K562 (cell line): ENCODE data around the gene KCNK3.

ENCODE experiments used
- EZH2 ChIP-seq: IDR thresholded peaks from 2 replicates; pipeline ENCODE4 v1.6.1; 2012; ENCODE audit warnings: low read depth, mild to moderate bottlenecking, inconsistent platforms, low read length, borderline replicate concordance
- LEF1 ChIP-seq: fragments of 450-650 bp; IDR thresholded peaks from 2 replicates; pipeline ENCODE4 v1.6.1; 2016; ENCODE audit warnings: mild to moderate bottlenecking
- POLR2A ChIP-seq: fragments of 450-650 bp; conservative IDR thresholded peaks from 2 replicates; pipeline ENCODE4 v1.6.1; 2016
- ZNF23 ChIP-seq: fragments of 250-450 bp; sonication (Bioruptor Pico); IDR thresholded peaks from 2 replicates; pipeline ENCODE4 v1.4.0; 2020; ENCODE audit warnings: mild to moderate bottlenecking
- TF ChIP-seq, protein P1 (sequence below), 3 experiments: IDR thresholded peaks in 2 of 3; conservative IDR thresholded peaks in 1 of 3; 2 replicates each; pipeline ENCODE4 v1.5.1; 2011 to 2012; ENCODE audit warnings: low read length in 3 of 3, mild to moderate bottlenecking in 3 of 3, control low read depth in 2 of 3, improper control_type of control experiment in 1 of 3, inconsistent platforms in 1 of 3, low read depth in 1 of 3, mixed read lengths in 1 of 3, moderate library complexity in 1 of 3; ENCODE audit not compliant: insufficient read depth in 2 of 3
- TF ChIP-seq, protein P2 (sequence below): IDR thresholded peaks from 3 replicates; pipeline ENCODE4 v1.6.1; 2011; ENCODE audit warnings: borderline replicate concordance, mild to moderate bottlenecking, moderate library complexity; ENCODE audit not compliant: insufficient read length; ENCODE audit errors: extremely low read depth
- TF ChIP-seq, protein P3 (sequence below): fragments of 450-650 bp; formaldehyde crosslinking; IDR thresholded peaks from 2 replicates; pipeline ENCODE4 v1.4.0; 2020; ENCODE audit warnings: mild to moderate bottlenecking, moderate library complexity
- TF ChIP-seq, protein P4 (sequence below): sonication (generic); formaldehyde crosslinking; IDR thresholded peaks from 2 replicates; pipeline ENCODE4 v1.8.1; 2022; ENCODE audit warnings: missing genetic modification reagents

DNA sequence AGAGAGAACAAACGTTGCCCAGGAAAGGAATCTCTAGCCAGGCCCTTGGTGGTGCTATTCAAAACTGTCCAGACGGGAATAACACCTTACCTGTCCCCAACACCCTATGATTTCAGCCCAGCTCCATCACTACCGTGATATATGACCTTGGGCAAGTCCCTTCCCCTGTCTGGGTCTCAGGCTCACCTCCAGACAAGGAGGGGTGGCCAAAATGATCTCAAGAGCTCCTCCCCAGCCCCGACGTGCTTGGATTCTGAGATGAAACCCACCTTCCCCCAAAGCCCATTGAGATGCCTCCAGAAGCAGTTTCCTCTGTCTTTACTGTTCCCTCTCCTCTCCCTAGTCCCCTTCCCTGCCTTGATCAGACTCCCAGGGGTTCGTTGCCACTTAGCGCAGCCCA lies 1.5 kb downstream of the KCNK3 start:
- TF ChIP-seq, protein P1, sequence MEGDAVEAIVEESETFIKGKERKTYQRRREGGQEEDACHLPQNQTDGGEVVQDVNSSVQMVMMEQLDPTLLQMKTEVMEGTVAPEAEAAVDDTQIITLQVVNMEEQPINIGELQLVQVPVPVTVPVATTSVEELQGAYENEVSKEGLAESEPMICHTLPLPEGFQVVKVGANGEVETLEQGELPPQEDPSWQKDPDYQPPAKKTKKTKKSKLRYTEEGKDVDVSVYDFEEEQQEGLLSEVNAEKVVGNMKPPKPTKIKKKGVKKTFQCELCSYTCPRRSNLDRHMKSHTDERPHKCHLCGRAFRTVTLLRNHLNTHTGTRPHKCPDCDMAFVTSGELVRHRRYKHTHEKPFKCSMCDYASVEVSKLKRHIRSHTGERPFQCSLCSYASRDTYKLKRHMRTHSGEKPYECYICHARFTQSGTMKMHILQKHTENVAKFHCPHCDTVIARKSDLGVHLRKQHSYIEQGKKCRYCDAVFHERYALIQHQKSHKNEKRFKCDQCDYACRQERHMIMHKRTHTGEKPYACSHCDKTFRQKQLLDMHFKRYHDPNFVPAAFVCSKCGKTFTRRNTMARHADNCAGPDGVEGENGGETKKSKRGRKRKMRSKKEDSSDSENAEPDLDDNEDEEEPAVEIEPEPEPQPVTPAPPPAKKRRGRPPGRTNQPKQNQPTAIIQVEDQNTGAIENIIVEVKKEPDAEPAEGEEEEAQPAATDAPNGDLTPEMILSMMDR (IDR thresholded peaks at IDR 0.05 in 2 of 3, conservative IDR thresholded peaks at IDR 0.05 in 1 of 3; ENCODE audit: insufficient read depth in 2 of 3, low read depth in 1 of 3, low read length in 3 of 3): no peak
- TF ChIP-seq, protein P2, sequence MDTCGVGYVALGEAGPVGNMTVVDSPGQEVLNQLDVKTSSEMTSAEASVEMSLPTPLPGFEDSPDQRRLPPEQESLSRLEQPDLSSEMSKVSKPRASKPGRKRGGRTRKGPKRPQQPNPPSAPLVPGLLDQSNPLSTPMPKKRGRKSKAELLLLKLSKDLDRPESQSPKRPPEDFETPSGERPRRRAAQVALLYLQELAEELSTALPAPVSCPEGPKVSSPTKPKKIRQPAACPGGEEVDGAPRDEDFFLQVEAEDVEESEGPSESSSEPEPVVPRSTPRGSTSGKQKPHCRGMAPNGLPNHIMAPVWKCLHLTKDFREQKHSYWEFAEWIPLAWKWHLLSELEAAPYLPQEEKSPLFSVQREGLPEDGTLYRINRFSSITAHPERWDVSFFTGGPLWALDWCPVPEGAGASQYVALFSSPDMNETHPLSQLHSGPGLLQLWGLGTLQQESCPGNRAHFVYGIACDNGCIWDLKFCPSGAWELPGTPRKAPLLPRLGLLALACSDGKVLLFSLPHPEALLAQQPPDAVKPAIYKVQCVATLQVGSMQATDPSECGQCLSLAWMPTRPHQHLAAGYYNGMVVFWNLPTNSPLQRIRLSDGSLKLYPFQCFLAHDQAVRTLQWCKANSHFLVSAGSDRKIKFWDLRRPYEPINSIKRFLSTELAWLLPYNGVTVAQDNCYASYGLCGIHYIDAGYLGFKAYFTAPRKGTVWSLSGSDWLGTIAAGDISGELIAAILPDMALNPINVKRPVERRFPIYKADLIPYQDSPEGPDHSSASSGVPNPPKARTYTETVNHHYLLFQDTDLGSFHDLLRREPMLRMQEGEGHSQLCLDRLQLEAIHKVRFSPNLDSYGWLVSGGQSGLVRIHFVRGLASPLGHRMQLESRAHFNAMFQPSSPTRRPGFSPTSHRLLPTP: no peak
- no peak for TF ChIP-seq LEF1
- TF ChIP-seq, protein P3, sequence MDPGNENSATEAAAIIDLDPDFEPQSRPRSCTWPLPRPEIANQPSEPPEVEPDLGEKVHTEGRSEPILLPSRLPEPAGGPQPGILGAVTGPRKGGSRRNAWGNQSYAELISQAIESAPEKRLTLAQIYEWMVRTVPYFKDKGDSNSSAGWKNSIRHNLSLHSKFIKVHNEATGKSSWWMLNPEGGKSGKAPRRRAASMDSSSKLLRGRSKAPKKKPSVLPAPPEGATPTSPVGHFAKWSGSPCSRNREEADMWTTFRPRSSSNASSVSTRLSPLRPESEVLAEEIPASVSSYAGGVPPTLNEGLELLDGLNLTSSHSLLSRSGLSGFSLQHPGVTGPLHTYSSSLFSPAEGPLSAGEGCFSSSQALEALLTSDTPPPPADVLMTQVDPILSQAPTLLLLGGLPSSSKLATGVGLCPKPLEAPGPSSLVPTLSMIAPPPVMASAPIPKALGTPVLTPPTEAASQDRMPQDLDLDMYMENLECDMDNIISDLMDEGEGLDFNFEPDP (CRISPR knock-in tag): no peak
- TF ChIP-seq, protein P4, sequence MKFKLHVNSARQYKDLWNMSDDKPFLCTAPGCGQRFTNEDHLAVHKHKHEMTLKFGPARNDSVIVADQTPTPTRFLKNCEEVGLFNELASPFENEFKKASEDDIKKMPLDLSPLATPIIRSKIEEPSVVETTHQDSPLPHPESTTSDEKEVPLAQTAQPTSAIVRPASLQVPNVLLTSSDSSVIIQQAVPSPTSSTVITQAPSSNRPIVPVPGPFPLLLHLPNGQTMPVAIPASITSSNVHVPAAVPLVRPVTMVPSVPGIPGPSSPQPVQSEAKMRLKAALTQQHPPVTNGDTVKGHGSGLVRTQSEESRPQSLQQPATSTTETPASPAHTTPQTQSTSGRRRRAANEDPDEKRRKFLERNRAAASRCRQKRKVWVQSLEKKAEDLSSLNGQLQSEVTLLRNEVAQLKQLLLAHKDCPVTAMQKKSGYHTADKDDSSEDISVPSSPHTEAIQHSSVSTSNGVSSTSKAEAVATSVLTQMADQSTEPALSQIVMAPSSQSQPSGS: no peak
- no peak for TF ChIP-seq POLR2A
- TF ChIP-seq ZNF23 (CRISPR knock-in tag): no peak
- no peak for TF ChIP-seq EZH2
